ENCODE results near the gene TCP1. TPM values are rescaled to one million over a fixed set of nuclear protein-coding genes. Genes with fewer than 3 reads are reported as not detected.

TCP1 gene
- total RNA-seq, 1 donor from 2014 or later, result 254 TPM

- peaks cover 11% of the 10 kb centered on the region for H3K27me3 Mint-ChIP-seq (ENCODE audit: unreplicated experiment)
Measured at GRCh38 chr6:159730332-159730676, 59.1 kb downstream of the TCP1 start.

GRCh38 chr6:159729598-159730331 lies 59.6 kb downstream of the TCP1 start:
- TF ChIP-seq, protein P1, sequence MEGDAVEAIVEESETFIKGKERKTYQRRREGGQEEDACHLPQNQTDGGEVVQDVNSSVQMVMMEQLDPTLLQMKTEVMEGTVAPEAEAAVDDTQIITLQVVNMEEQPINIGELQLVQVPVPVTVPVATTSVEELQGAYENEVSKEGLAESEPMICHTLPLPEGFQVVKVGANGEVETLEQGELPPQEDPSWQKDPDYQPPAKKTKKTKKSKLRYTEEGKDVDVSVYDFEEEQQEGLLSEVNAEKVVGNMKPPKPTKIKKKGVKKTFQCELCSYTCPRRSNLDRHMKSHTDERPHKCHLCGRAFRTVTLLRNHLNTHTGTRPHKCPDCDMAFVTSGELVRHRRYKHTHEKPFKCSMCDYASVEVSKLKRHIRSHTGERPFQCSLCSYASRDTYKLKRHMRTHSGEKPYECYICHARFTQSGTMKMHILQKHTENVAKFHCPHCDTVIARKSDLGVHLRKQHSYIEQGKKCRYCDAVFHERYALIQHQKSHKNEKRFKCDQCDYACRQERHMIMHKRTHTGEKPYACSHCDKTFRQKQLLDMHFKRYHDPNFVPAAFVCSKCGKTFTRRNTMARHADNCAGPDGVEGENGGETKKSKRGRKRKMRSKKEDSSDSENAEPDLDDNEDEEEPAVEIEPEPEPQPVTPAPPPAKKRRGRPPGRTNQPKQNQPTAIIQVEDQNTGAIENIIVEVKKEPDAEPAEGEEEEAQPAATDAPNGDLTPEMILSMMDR (IDR thresholded peaks at IDR 0.05; ENCODE audit: partially characterized antibody, unreplicated experiment), result no peak
- peaks cover 19% of the 10 kb centered on the region for H3K9me3 Mint-ChIP-seq (ENCODE audit: unreplicated experiment)
- peak overlapping the region; percentile 91 for H3K4me3 Mint-ChIP-seq (ENCODE audit: unreplicated experiment)
- no peaks in the 10 kb centered on the region for H3K36me3 Mint-ChIP-seq (ENCODE audit: unreplicated experiment)
- H3K27me3 Mint-ChIP-seq (ENCODE audit: unreplicated experiment), result peaks cover 11% of the 10 kb centered on the region
- H3K27ac Mint-ChIP-seq (ENCODE audit: unreplicated experiment), result no peak overlapping the region
- peaks cover 10% of the 10 kb centered on the region for H3K4me1 Mint-ChIP-seq (ENCODE audit: low read depth, unreplicated experiment)
- DNase-seq, result no peak

More at GRCh38 chr6:159730332-159730676, 59.1 kb downstream of the TCP1 start:
- H3K9me3 Mint-ChIP-seq (ENCODE audit: unreplicated experiment), result peaks cover 19% of the 10 kb centered on the region
- H3K27ac Mint-ChIP-seq (ENCODE audit: unreplicated experiment), result no peak overlapping the region
- TF ChIP-seq, protein P1 (IDR thresholded peaks at IDR 0.05; ENCODE audit: partially characterized antibody, unreplicated experiment), result no peak
- DNase-seq, result no peak
- H3K36me3 Mint-ChIP-seq (ENCODE audit: unreplicated experiment), result no peaks in the 10 kb centered on the region
- no peak overlapping the region for H3K4me3 Mint-ChIP-seq (ENCODE audit: unreplicated experiment)
- peaks cover 10% of the 10 kb centered on the region for H3K4me1 Mint-ChIP-seq (ENCODE audit: low read depth, unreplicated experiment)

- peaks cover 19% of the 10 kb centered on the region for H3K9me3 Mint-ChIP-seq (ENCODE audit: unreplicated experiment)
- no peak for DNase-seq
Measured at GRCh38 chr6:159728531-159728964, 60.9 kb downstream of the TCP1 start.

More at GRCh38 chr6:159728531-159728964, 60.9 kb downstream of the TCP1 start:
- Mint-ChIP-seq H3K36me3 (ENCODE audit: unreplicated experiment) (no peaks in the 10 kb centered on the region), H3K4me1 (ENCODE audit: low read depth, unreplicated experiment) (peaks cover 10% of the 10 kb centered on the region), H3K4me3 (ENCODE audit: unreplicated experiment) (peak overlapping the region; percentile 91), H3K27ac (ENCODE audit: unreplicated experiment) (peak overlapping the region; percentile 92), H3K27me3 (ENCODE audit: unreplicated experiment) (peaks cover 11% of the 10 kb centered on the region)
- TF ChIP-seq, protein P1 (IDR thresholded peaks at IDR 0.05; ENCODE audit: partially characterized antibody, unreplicated experiment), result no peak

Other genes starting within 250 kb of the TCP1 start
- 56.5 TPM for gene SOD2, start 96.4 kb downstream of the TCP1 start, total RNA-seq (ENCODE audit: unreplicated experiment)
- gene WTAP, start 62.1 kb downstream of the TCP1 start, total RNA-seq (ENCODE audit: unreplicated experiment), result 108 TPM
- gene ACAT2, start 27.6 kb downstream of the TCP1 start, total RNA-seq (ENCODE audit: unreplicated experiment), result 228 TPM
- gene MRPL18, start 865 bp upstream of the TCP1 start, total RNA-seq (ENCODE audit: unreplicated experiment), result 45.4 TPM
- not detected for gene PNLDC1, start 10.7 kb upstream of the TCP1 start, total RNA-seq (ENCODE audit: unreplicated experiment)
- not detected for gene MAS1, start 101.4 kb upstream of the TCP1 start, total RNA-seq (ENCODE audit: unreplicated experiment)
- gene IGF2R, start 179.5 kb upstream of the TCP1 start, total RNA-seq (ENCODE audit: unreplicated experiment), result 105 TPM